WTC11 (cell line): Measurements from ENCODE around the gene SPTBN4. TPM values are rescaled to one million over a fixed set of nuclear protein-coding genes. Genes with fewer than 3 reads are reported as not detected.

ENCODE experiments used
- ATAC-seq: fragments of 200-7000 bp; cut with Tn5 transposase; 2 replicates; pipeline ENCODE4 v1.10.0; 2021; ENCODE audit warnings: mild to moderate bottlenecking, moderate library complexity
- CTCF ChIA-PET: fragments of 300-600 bp; sonication (Branson Sonifier 250); formaldehyde crosslinking; loops from one replicate; lab custom pipeline; 2021; ENCODE audit warnings: antibody characterized with exemption; lab: Charles Lee
- POLR2A ChIA-PET: fragments of 350-600 bp; sonication (Branson Sonifier 250); formaldehyde crosslinking; loops from one replicate; lab custom pipeline; 2021; ENCODE audit warnings: antibody characterized with exemption; lab: Charles Lee
- DNase-seq: peaks from one replicate; pipeline ENCODE4 v3.0.0; 2021; ENCODE audit warnings: low spot score
- H3K27ac Mint-ChIP-seq: 2 replicates; pipeline ENCODE4 v1.8.0; 2021; ENCODE audit warnings: mixed read lengths
- H3K27me3 Mint-ChIP-seq: 2 replicates; pipeline ENCODE4 v1.8.0; 2021; ENCODE audit warnings: low read depth, mild to moderate bottlenecking, moderate library complexity, mixed read lengths
- H3K36me3 Mint-ChIP-seq: 2 replicates; pipeline ENCODE4 v1.8.0; 2021; ENCODE audit warnings: mixed read lengths
- H3K4me1 Mint-ChIP-seq: 2 replicates; pipeline ENCODE4 v1.8.0; 2022; ENCODE audit warnings: mixed read lengths
- H3K4me3 Mint-ChIP-seq: 2 replicates; pipeline ENCODE4 v1.8.0; 2021; ENCODE audit warnings: mild to moderate bottlenecking, moderate library complexity, mixed read lengths
- H3K9me3 Mint-ChIP-seq: 2 replicates; pipeline ENCODE4 v1.8.0; 2021; ENCODE audit warnings: mixed read lengths
- FOXK1 ChIP-seq: sonication (generic); formaldehyde crosslinking; IDR thresholded peaks from 2 replicates; pipeline ENCODE4 v1.8.0; 2022; ENCODE audit warnings: mild to moderate bottlenecking, moderate library complexity, missing genetic modification reagents
- GABPB1 ChIP-seq: sonication (generic); formaldehyde crosslinking; IDR thresholded peaks from 2 replicates; pipeline ENCODE4 v1.8.1; 2023; ENCODE audit warnings: mild to moderate bottlenecking, missing genetic modification reagents
- GRHL2 ChIP-seq: fragments of 250-450 bp; sonication (Bioruptor Pico); IDR thresholded peaks from 2 replicates; pipeline ENCODE4 v1.8.0; 2022; ENCODE audit warnings: mild to moderate bottlenecking, moderate library complexity; ENCODE audit not compliant: insufficient replicate concordance, severe bottlenecking
- NR3C1 ChIP-seq: sonication (generic); formaldehyde crosslinking; conservative IDR thresholded peaks from 2 replicates; pipeline ENCODE4 v1.8.1; 2023; ENCODE audit warnings: low read depth, mild to moderate bottlenecking, missing genetic modification reagents
- SOX15 ChIP-seq: fragments of 250-450 bp; sonication (Bioruptor Pico); IDR thresholded peaks from 2 replicates; pipeline ENCODE4 v1.9.0; 2021; ENCODE audit warnings: mild to moderate bottlenecking
- ZNF121 ChIP-seq: sonication (generic); formaldehyde crosslinking; IDR thresholded peaks from 2 replicates; pipeline ENCODE4 v1.8.0; 2023; ENCODE audit warnings: missing genetic modification reagents
- ZNF396 ChIP-seq: fragments of 250-450 bp; sonication (Bioruptor Pico); IDR thresholded peaks from 2 replicates; pipeline ENCODE4 v1.8.0; 2021; ENCODE audit warnings: mild to moderate bottlenecking, moderate library complexity, borderline replicate concordance
- ZNF416 ChIP-seq: fragments of 250-450 bp; sonication (Bioruptor Pico); IDR thresholded peaks from 2 replicates; pipeline ENCODE4 v1.9.0; 2021; ENCODE audit warnings: mild to moderate bottlenecking, inconsistent platforms
- ZNF423 ChIP-seq: fragments of 250-450 bp; sonication (Bioruptor Pico); IDR thresholded peaks from 2 replicates; pipeline ENCODE4 v2.1.2; 2022; ENCODE audit warnings: mild to moderate bottlenecking, moderate library complexity
- total RNA-seq: library from RNA; stranded (reverse); gene quantifications from 3 replicates; pipeline ENCODE4 v1.2.3, GENCODE V29; 2021
- TF ChIP-seq, protein P1 (sequence below): sonication (generic); formaldehyde crosslinking; IDR thresholded peaks from 2 replicates; pipeline ENCODE4 v1.8.1; 2022; ENCODE audit warnings: mild to moderate bottlenecking, missing genetic modification reagents, moderate library complexity, borderline replicate concordance
- TF ChIP-seq, protein P2 (sequence below): sonication (generic); formaldehyde crosslinking; IDR thresholded peaks from 2 replicates; pipeline ENCODE4 v1.8.0; 2023; ENCODE audit warnings: missing genetic modification reagents
- TF ChIP-seq, protein P3 (sequence below): sonication (generic); formaldehyde crosslinking; IDR thresholded peaks from 2 replicates; pipeline ENCODE4 v1.8.0; 2022; ENCODE audit warnings: mild to moderate bottlenecking, missing genetic modification reagents
- TF ChIP-seq, protein P4 (sequence below): sonication (generic); formaldehyde crosslinking; IDR thresholded peaks from 2 replicates; pipeline ENCODE4 v1.8.1; 2023; ENCODE audit warnings: mild to moderate bottlenecking, missing genetic modification reagents, moderate library complexity
- TF ChIP-seq, protein P5 (sequence below): fragments of 200-600 bp; IDR thresholded peaks from 2 replicates; pipeline ENCODE4 v1.8.0; 2022; ENCODE audit warnings: antibody characterized with exemption
- TF ChIP-seq, protein P6 (sequence below): sonication (generic); formaldehyde crosslinking; IDR thresholded peaks from 2 replicates; pipeline ENCODE4 v1.8.0; 2022; ENCODE audit warnings: mild to moderate bottlenecking, missing genetic modification reagents
- TF ChIP-seq, protein P7 (sequence below): sonication (generic); formaldehyde crosslinking; IDR thresholded peaks from 2 replicates; pipeline ENCODE4 v1.8.0; 2022; ENCODE audit warnings: mild to moderate bottlenecking, missing genetic modification reagents
- TF ChIP-seq, protein P8 (sequence below): fragments of 250-450 bp; sonication (Bioruptor Pico); IDR thresholded peaks from 2 replicates; pipeline ENCODE4 v1.9.0; 2021; ENCODE audit warnings: moderate library complexity, mild to moderate bottlenecking, inconsistent platforms, borderline replicate concordance
- TF ChIP-seq, protein P9 (sequence below): sonication (generic); formaldehyde crosslinking; IDR thresholded peaks from 2 replicates; pipeline ENCODE4 v1.8.1; 2022; ENCODE audit warnings: low read depth, missing genetic modification reagents, borderline replicate concordance
- TF ChIP-seq, protein P10 (sequence below): sonication (generic); formaldehyde crosslinking; IDR thresholded peaks from 2 replicates; pipeline ENCODE4 v1.8.0; 2023; ENCODE audit warnings: missing genetic modification reagents, mild to moderate bottlenecking, borderline replicate concordance

The SPTBN4 gene
- total RNA-seq, 1 experiment from 2014 or later, result 2.8 TPM

DNA sequence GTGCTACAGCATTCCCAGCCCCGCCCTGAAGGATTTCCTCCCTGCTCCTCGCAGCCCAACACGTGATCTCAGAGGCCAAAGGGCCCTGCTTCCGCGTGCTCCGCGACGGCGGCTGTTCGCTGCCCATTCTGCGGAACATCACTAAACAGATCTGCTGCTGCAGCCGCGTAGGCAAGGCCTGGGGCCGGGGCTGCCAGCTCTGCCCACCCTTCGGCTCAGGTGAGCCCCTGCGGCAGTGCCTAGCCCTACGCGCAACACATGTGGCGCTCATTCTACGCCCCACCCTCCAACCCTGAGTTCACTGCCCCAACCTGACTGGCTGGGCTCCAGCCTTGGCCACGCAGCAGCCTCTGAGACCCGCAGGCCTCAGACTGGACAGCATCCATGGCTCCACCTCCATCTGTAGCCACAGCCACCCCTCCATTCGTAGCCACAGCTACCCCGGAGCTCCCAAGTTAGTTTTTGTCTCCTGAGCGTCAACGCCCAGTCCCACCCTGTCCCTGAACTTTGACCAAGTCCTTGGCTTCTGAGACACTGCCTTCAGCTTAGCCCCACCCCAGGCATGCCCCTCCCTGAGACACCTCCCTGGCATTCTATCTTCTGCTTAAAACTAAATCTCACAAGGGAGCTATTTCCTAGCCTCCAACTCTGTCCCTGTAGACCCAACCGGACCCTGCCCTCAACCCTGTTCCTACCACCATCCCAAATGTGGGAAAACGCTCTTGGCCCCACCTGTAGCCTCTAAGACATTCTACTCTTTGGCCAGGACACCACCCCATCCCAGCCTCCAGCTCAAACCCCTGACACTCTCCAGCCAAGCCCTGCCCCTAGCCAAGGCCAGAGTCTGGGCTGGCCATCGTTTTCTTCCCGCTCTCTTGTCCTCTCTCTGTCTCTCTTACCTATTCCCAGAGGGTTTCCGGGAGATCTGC is 140.8 kb downstream of the SPTBN4 start:
- ChIA-PET CTCF (interaction anchor here (1.4 kb wide), 1 partner anchor 27 kb away, joined by 4 read pairs; no protein-coding TSS in a partner anchor), POLR2A (interaction anchor here (0.6 kb wide), 1 partner anchor 16 kb away, joined by 5 read pairs; no protein-coding TSS in a partner anchor)
- DNase-seq, result no peak
- peaks cover 93% of the 10 kb centered on the region for H3K27me3 Mint-ChIP-seq
- H3K27ac Mint-ChIP-seq, result no peak overlapping the region
- peaks cover 48% of the 10 kb centered on the region for H3K4me1 Mint-ChIP-seq
- H3K36me3 Mint-ChIP-seq, result peaks cover 3% of the 10 kb centered on the region; the same call in 1 of the 2 replicates
- peak overlapping the region; percentile 77 for H3K4me3 Mint-ChIP-seq
- ATAC-seq, result no peak
- no peaks in the 10 kb centered on the region for H3K9me3 Mint-ChIP-seq
- TF ChIP-seq, protein P1, sequence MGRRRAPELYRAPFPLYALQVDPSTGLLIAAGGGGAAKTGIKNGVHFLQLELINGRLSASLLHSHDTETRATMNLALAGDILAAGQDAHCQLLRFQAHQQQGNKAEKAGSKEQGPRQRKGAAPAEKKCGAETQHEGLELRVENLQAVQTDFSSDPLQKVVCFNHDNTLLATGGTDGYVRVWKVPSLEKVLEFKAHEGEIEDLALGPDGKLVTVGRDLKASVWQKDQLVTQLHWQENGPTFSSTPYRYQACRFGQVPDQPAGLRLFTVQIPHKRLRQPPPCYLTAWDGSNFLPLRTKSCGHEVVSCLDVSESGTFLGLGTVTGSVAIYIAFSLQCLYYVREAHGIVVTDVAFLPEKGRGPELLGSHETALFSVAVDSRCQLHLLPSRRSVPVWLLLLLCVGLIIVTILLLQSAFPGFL (CRISPR knock-in tag), result 0 out of 2 replicates have a peak, but pooled peaks have one; percentile 45
- TF ChIP-seq, protein P2, sequence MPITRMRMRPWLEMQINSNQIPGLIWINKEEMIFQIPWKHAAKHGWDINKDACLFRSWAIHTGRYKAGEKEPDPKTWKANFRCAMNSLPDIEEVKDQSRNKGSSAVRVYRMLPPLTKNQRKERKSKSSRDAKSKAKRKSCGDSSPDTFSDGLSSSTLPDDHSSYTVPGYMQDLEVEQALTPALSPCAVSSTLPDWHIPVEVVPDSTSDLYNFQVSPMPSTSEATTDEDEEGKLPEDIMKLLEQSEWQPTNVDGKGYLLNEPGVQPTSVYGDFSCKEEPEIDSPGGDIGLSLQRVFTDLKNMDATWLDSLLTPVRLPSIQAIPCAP (CRISPR knock-in tag), result 0 out of 2 replicates have a peak, but pooled peaks have one; percentile 20
- TF ChIP-seq ZNF121 (peak; percentile 19; the same call in 1 of the 2 replicates), NR3C1 (CRISPR knock-in tag) (no peak), ZNF416 (CRISPR knock-in tag) (no peak), FOXK1 (peak; percentile 41; the same call in 1 of the 2 replicates), SOX15 (CRISPR knock-in tag) (no peak), GABPB1 (CRISPR knock-in tag) (peak; percentile 62), GRHL2 (CRISPR knock-in tag) (no peak), ZNF396 (CRISPR knock-in tag) (no peak), ZNF423 (no peak)
- TF ChIP-seq, protein P3, sequence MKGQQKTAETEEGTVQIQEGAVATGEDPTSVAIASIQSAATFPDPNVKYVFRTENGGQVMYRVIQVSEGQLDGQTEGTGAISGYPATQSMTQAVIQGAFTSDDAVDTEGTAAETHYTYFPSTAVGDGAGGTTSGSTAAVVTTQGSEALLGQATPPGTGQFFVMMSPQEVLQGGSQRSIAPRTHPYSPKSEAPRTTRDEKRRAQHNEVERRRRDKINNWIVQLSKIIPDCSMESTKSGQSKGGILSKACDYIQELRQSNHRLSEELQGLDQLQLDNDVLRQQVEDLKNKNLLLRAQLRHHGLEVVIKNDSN (CRISPR knock-in tag), result peak; percentile 83
- TF ChIP-seq, protein P4, sequence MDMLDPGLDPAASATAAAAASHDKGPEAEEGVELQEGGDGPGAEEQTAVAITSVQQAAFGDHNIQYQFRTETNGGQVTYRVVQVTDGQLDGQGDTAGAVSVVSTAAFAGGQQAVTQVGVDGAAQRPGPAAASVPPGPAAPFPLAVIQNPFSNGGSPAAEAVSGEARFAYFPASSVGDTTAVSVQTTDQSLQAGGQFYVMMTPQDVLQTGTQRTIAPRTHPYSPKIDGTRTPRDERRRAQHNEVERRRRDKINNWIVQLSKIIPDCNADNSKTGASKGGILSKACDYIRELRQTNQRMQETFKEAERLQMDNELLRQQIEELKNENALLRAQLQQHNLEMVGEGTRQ (CRISPR knock-in tag), result peak; percentile 83
- TF ChIP-seq, protein P5, sequence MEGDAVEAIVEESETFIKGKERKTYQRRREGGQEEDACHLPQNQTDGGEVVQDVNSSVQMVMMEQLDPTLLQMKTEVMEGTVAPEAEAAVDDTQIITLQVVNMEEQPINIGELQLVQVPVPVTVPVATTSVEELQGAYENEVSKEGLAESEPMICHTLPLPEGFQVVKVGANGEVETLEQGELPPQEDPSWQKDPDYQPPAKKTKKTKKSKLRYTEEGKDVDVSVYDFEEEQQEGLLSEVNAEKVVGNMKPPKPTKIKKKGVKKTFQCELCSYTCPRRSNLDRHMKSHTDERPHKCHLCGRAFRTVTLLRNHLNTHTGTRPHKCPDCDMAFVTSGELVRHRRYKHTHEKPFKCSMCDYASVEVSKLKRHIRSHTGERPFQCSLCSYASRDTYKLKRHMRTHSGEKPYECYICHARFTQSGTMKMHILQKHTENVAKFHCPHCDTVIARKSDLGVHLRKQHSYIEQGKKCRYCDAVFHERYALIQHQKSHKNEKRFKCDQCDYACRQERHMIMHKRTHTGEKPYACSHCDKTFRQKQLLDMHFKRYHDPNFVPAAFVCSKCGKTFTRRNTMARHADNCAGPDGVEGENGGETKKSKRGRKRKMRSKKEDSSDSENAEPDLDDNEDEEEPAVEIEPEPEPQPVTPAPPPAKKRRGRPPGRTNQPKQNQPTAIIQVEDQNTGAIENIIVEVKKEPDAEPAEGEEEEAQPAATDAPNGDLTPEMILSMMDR, result no peak
- TF ChIP-seq, protein P6, sequence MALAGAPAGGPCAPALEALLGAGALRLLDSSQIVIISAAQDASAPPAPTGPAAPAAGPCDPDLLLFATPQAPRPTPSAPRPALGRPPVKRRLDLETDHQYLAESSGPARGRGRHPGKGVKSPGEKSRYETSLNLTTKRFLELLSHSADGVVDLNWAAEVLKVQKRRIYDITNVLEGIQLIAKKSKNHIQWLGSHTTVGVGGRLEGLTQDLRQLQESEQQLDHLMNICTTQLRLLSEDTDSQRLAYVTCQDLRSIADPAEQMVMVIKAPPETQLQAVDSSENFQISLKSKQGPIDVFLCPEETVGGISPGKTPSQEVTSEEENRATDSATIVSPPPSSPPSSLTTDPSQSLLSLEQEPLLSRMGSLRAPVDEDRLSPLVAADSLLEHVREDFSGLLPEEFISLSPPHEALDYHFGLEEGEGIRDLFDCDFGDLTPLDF, result peak; percentile 45; the same call in 1 of the 2 replicates
- TF ChIP-seq, protein P7, sequence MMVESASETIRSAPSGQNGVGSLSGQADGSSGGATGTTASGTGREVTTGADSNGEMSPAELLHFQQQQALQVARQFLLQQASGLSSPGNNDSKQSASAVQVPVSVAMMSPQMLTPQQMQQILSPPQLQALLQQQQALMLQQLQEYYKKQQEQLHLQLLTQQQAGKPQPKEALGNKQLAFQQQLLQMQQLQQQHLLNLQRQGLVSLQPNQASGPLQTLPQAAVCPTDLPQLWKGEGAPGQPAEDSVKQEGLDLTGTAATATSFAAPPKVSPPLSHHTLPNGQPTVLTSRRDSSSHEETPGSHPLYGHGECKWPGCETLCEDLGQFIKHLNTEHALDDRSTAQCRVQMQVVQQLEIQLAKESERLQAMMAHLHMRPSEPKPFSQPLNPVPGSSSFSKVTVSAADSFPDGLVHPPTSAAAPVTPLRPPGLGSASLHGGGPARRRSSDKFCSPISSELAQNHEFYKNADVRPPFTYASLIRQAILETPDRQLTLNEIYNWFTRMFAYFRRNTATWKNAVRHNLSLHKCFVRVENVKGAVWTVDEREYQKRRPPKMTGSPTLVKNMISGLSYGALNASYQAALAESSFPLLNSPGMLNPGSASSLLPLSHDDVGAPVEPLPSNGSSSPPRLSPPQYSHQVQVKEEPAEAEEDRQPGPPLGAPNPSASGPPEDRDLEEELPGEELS, result peak; percentile 68; the same call in 1 of the 2 replicates
- TF ChIP-seq, protein P8, sequence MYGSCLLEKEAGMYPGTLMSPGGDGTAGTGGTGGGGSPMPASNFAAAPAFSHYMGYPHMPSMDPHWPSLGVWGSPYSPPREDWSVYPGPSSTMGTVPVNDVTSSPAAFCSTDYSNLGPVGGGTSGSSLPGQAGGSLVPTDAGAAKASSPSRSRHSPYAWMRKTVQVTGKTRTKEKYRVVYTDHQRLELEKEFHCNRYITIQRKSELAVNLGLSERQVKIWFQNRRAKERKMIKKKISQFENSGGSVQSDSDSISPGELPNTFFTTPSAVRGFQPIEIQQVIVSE (CRISPR knock-in tag), result no peak
- TF ChIP-seq, protein P9, sequence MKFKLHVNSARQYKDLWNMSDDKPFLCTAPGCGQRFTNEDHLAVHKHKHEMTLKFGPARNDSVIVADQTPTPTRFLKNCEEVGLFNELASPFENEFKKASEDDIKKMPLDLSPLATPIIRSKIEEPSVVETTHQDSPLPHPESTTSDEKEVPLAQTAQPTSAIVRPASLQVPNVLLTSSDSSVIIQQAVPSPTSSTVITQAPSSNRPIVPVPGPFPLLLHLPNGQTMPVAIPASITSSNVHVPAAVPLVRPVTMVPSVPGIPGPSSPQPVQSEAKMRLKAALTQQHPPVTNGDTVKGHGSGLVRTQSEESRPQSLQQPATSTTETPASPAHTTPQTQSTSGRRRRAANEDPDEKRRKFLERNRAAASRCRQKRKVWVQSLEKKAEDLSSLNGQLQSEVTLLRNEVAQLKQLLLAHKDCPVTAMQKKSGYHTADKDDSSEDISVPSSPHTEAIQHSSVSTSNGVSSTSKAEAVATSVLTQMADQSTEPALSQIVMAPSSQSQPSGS (CRISPR knock-in tag), result no peak
- TF ChIP-seq, protein P10, sequence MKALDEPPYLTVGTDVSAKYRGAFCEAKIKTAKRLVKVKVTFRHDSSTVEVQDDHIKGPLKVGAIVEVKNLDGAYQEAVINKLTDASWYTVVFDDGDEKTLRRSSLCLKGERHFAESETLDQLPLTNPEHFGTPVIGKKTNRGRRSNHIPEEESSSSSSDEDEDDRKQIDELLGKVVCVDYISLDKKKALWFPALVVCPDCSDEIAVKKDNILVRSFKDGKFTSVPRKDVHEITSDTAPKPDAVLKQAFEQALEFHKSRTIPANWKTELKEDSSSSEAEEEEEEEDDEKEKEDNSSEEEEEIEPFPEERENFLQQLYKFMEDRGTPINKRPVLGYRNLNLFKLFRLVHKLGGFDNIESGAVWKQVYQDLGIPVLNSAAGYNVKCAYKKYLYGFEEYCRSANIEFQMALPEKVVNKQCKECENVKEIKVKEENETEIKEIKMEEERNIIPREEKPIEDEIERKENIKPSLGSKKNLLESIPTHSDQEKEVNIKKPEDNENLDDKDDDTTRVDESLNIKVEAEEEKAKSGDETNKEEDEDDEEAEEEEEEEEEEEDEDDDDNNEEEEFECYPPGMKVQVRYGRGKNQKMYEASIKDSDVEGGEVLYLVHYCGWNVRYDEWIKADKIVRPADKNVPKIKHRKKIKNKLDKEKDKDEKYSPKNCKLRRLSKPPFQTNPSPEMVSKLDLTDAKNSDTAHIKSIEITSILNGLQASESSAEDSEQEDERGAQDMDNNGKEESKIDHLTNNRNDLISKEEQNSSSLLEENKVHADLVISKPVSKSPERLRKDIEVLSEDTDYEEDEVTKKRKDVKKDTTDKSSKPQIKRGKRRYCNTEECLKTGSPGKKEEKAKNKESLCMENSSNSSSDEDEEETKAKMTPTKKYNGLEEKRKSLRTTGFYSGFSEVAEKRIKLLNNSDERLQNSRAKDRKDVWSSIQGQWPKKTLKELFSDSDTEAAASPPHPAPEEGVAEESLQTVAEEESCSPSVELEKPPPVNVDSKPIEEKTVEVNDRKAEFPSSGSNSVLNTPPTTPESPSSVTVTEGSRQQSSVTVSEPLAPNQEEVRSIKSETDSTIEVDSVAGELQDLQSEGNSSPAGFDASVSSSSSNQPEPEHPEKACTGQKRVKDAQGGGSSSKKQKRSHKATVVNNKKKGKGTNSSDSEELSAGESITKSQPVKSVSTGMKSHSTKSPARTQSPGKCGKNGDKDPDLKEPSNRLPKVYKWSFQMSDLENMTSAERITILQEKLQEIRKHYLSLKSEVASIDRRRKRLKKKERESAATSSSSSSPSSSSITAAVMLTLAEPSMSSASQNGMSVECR (CRISPR knock-in tag), result no peak
